OCI-LY3 (cell line): ENCODE data around the gene LRP1-AS.

ENCODE experiments used
- EZH2phosphoT487 ChIP-seq: fragments of 200-600 bp; shearing (Covaris generic); IDR thresholded peaks from 2 replicates; pipeline ENCODE4 v1.6.1; 2018; ENCODE audit warnings: antibody characterized with exemption, mixed run types, low read depth
- TF ChIP-seq, protein P1 (sequence below): fragments of 200-600, 300-600 bp; sonication (generic); IDR thresholded peaks from 2 replicates; pipeline ENCODE4 v1.5.1; 2014; ENCODE audit warnings: antibody characterized with exemption, low read length, low read depth

DNA sequence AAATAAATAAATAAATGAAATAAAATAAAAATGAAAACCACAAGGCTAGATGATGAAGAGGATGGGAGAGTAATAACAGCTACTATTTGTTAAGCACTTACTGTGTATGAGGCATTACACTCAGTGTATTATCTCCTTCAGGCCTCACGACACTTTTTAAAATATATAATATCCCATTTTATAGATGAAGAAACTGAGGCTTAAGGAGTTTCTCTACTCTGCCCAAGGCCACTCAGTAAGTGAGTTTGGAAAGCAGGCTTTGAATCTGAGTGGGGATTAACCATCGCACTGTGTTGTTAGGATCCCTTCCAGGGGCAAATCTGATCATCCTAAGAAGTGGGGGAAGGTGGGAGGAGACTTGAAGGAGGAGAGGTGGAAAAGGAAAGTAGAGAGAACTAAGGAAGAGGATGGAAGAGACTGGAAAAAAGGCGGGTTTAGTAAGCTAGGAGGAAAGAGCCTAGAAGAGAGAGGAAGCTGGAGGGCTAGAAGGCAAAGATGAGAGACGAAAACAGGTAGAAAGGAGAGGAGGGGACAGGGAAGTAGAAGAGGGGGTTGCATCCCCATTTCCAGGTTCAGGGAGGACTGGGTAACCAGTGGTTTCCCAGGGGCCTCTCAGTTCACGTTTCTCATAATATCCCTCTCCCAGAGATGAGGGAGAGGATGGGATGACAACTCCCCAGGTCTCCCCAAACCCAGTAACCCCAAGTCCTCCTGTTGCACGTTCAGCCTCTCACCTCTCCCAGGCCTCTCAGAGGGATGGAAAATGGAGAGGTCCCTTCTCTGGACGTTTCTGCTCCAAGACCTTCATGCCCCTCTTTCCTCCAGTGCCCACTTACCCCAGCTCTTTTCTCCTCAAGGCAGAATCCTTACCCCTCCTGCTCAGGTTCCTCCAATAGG lies 38.0 kb downstream of the LRP1-AS start:
- TF ChIP-seq, protein P1, sequence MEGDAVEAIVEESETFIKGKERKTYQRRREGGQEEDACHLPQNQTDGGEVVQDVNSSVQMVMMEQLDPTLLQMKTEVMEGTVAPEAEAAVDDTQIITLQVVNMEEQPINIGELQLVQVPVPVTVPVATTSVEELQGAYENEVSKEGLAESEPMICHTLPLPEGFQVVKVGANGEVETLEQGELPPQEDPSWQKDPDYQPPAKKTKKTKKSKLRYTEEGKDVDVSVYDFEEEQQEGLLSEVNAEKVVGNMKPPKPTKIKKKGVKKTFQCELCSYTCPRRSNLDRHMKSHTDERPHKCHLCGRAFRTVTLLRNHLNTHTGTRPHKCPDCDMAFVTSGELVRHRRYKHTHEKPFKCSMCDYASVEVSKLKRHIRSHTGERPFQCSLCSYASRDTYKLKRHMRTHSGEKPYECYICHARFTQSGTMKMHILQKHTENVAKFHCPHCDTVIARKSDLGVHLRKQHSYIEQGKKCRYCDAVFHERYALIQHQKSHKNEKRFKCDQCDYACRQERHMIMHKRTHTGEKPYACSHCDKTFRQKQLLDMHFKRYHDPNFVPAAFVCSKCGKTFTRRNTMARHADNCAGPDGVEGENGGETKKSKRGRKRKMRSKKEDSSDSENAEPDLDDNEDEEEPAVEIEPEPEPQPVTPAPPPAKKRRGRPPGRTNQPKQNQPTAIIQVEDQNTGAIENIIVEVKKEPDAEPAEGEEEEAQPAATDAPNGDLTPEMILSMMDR: no peak
- TF ChIP-seq EZH2phosphoT487: no peak
